ENCODE data around the gene CD300C.
A peak's percentile ranks its signal among the peaks of the same experiment; 100 is the strongest.
"Not testable (repeated sequence)": the region's sequence is repeated elsewhere in the genome, so short reads cannot be mapped to it uniquely, and the experiment has no call there.

The CD300C gene

DNA sequence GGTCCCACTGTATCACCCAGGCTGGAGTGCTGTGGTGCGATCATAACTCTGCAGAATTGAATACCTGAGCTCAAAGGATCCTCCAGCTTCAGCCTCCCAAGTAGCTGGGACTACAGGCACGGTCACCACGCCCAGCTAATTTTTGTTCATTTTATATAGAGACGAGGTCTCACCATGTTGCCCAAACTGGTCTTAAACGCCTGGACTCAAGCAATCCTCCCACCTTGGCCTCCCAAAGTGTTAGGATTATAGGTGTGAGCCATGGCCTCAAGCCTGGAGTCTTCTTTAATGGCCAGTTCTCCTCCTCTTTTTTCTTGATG, 15.1 kb downstream of the CD300C start:
- DNase-seq = no peak

DNA sequence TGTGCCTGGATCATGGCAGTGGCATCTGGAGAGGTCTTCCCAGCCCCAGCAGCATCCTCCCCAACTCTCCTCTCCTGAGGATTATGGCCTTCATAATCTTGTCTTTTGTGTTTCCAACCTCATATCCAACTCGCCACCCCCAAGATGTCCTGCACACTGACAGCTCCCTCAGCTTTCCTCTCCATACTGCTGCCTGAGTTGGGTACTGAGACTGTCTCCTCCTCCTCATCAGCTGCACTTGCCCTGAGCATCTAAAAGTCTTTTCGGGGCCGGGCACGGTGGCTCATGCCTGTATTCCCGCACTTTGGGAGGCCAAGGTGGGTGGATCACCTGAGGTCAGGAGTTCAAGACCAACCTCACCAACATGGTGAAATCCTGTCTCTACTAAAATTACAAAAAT, 16.7 kb downstream of the CD300C start:
- peak; percentile 42 for DNase-seq

DNA sequence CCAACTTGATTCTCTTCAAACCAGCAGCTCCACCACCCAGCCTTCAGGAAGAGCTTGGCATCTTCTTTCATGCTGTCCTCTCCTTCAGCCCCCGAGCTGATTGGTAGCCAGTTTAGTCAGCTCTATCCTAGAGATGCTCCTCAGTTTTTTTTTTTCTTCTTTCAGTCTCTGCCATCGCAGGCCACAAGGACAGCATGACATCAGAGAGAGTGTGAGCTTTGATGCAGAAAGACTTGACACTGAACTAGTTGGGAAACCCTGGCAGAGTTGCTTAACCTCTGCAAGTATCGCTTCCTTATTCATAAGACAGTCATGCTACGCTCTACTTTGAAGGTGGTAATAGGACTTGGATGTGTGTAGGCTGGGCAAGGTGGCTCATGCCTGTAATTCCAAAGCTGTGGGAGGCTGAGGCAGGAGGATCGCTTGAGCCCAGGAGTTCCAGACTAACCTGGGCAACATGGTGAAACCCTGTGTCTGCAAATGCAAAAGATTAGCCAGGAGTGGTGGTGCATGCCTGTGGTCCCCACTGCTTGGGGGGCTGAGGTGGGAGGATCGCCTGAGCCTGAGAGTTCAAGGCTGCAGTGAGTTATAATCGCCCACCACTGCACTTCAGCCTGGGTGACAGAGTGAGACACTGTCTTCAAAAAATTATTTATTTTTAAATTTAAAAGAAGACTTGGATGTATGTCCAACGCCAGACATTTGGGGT, 17.3 kb downstream of the CD300C start:
- DNase-seq = peak; percentile 41

DNA sequence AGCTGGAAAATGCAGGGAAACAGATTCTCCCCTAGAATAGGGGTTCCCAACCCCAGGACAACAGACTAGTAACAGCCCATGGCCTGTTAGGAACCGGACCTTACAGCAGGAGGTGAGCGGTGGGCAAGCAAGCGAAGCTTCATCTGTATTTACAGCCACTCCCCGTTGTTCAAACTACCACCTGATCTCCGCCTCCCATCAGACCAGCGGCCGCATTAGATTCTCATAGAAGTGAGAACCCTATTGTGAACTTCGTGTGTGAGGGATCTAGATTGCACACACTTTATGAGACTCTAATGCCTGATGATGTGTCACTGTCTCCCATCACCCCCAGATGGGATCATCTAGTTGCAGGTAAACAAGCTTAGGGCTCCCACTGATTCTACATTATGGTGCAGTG, 18.2 kb downstream of the CD300C start:
- peak; percentile 39 for DNase-seq

DNA sequence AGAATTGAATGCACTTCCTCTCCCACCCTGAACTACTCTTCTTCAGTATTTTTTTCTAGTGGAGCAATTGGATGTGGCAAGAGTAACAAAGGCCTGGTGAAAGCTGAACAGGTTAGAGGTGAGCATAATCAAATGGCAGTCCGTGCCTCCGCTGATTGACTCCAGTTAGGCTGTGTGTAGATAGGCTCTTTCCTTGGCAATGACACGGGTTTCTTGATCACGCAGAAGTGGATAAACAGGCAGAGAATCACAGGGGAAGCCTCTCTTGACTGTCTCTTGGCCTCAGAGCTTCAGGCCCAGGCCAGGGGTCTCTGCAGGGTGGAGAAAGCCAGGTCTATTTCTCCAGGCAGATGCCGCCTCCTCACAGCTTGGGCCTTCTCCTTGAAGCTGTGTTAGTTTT, 18.8 kb downstream of the CD300C start:
- DNase-seq = peak; percentile 35

DNA sequence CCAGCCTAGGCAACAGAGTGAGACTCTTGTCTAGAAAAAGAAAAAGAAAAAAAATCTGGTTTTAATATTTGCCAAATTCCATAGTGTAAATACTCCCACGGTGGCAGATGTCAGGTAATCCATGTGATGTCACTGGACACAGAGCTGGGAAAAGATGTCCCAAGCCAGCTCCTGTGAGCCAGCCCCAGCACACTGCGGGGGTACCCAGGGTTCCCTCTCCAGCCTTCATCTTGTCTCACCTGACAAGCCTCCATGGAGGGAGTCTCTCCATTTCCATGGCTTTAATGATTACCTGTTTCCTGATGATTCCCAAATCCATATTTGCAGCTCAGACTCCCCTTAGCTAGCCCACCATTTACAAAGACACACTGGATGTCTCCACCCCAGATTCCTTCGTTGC, 19.2 kb downstream of the CD300C start:
- DNase-seq = no peak

DNA sequence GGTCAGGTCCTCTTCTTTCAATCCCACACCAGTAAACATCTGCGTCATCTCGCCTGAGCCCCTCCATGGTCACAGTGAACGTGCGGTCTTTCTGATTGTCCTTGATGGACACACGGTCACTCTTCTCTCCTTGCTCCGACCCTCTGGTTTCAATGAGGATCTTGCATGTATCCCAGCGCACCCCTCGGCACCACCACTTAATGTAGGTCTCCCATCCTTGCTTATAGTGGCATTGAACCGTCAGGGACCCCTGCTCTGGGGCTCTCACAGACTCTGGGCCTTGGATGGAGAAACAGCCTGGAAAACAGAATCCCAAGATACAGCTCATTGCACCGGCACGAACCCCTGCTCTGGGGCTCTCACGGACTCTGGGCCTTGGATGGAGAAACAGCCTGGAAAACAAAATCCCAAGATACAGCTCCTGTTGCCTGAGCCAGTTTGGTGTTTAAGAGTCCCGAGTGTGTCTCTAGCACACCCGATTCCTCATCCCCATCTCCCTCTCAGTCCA, 20.1 kb downstream of the CD300C start:
- no peak for DNase-seq

DNA sequence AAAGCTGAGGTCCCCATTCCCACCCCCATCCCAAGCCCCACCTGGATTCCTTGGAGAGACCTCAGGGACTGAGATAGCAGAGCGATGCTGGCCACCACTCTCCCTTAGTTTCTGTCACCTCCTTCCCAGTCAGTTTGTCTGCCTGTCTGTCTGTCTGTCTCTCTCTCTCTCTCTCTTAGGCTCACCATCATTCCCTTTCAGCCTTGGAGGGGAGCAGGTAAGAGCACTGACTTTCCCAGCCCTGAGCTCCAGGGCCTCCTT, 20.5 kb downstream of the CD300C start:
- no peak for DNase-seq

DNA sequence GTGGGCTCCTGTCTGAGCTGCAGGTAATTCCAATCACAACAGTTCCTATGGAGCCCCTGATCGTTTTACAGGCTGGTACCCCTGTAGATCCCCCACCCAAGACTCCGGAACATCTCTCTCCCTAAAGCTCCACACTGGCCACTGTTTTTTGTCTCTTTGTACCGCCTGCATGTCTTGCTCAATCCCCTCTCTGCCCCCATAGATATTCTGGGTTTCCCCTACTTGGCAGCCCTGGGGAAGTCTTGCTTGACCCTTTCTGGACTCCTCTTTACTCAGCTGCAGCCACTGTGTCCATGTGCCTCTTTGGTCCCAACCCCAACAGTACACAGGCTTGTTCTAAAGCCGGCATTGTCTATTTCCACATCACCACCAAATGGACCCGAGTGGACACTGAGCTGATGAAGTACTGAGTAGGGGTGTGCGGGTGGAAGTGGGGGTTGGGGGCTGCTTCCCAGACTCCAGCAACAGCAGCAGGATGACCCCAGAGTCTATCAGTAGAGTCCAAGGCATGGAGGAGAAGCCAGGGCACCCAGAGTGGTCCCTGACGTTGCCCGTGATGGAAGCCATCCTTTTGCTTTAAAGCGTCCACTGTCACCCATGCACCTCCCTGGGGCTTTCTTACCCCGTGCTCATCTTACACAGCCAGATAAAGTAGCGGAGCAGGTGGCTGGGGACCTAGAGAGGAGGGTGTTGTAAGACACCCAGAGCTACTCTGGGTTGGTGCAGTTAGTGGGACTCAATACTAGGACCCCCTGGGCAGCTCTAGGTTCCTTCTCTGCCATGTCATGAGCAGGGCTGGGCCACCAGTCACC, 21.1 kb downstream of the CD300C start:
- peak; percentile 35 for DNase-seq

DNA sequence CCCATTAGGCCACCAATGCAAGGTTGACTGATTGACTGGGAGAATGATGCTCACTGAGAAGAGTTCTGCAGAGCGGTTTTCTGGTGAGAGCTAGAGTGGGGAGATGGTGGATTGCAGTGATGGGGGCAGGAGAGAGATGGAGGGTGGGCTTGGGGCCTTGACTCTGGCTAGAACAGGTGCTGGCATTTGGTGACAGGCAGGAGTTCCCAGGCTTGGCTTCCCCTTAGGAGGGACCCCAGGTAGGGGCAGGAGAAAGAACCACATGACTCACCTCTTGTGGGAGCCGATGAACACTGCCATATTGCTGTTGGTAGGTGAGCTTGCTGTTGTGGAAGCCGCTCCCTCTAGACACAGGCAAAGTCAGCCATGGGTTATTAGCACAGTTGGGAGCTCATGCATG, 22.6 kb downstream of the CD300C start:
- DNase-seq = peak; percentile 33

DNA sequence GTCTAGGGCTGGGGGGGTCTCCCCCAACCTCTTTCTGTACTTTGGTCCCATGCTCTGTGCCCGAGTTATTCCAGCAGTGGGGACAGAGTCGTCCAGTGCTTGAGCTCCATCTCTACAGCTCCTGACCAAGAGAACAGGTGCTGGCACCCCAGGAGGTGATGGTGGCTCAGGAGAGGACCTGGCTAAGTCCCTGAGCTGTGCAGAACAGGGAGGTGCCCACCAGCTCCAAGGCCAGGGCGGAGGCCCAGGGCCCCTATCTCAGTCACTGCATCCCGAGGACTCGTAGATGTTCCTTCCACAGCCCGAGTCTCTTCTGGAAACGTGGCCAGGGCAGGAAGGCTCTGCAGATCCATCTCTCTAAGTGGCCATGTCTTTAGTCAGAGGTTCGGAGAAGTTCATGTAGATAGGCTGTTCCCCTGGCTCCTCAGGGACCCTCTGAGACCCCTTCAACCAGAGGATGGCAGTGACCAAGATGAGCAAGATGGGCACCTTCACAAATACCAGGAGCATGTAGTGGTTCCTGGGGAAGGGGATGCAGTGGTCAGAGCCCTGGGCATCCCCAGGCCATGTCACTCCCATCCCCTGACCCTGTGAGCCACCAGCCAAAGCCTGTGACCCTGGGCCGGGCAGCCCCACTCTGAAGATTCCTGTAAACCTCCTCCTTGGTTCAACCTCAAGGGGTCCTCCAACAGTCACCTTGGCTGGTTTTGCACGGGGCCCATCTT, 23.4 kb downstream of the CD300C start:
- peak; percentile 36 for DNase-seq

DNA sequence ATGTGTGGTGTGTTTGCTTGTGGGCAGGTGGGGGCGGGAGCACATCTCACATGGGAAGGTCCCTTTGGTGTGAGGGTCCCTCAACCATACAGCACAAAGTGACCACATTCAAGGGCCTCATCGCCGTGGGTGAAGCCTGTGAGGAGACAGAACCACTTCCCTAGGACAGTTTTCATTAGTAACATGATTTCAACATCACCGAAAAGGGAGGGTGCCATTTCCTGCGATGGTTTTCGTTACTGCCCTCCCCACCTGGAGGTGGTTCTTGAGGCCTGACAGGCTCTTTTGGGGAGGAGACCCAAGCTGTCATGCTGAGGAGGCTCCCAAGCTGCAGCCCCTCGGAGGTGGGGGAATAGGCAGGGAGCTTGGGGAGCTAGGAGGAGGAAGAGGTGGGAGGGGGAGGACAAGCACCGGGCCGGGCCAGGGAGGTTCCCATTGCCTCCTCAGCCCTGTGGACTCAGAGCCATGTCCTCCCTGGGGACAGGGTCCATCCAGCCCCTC, 24.2 kb downstream of the CD300C start:
- no peak for DNase-seq

DNA sequence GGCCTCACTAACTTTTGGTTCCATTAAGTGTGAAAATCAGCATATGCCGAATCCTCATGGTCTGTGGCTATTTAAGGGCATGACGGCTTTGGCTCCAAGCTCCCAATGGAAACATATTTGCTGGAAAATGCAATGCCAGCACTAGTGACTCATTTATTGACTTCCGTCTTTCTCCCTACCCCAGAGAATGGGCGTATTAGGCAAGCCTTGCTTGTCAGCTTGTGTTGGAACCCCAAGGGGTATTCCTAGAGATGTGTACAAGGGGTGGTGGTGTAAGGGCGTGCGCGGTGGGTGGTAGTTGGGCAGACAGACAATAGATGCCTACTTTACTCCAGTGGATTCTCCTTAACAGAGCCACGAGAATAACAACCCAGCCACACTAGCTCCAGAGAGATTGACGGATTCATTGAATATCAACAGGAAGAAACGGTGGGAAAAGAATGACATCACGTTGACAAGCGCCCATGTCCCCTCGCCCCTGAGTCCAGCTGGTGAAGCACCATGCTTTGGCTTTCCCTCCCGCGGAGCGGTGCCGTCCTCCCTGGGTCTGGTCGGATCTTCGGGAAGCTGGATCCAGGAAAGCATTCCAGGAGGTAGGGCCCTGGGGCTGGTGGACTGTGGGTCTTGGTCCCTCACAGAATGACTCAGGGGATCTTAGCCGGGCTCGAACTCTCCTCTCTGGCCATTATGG, 25.0 kb downstream of the CD300C start:
- DNase-seq = no peak

DNA sequence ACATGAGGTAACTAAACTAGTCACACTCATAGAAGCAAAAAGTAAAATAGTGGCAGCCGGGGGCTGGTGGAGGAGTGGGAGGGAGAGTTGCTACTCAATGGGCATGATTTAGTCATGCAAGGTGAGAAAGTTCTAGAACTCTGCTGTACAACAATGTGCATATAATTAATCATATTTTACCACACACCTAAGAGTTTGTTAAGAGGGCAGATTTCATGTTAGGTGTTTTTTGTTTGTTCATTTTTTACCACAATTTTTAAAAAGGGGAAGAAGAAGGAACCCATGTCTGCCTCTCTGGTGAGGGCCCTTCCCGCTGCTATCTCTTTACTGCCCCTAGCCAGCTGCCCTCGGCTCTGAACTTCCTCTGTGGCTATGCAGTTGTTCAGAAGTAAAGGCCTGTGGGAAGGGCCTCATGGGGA, 25.9 kb downstream of the CD300C start:
- DNase-seq = no peak

DNA sequence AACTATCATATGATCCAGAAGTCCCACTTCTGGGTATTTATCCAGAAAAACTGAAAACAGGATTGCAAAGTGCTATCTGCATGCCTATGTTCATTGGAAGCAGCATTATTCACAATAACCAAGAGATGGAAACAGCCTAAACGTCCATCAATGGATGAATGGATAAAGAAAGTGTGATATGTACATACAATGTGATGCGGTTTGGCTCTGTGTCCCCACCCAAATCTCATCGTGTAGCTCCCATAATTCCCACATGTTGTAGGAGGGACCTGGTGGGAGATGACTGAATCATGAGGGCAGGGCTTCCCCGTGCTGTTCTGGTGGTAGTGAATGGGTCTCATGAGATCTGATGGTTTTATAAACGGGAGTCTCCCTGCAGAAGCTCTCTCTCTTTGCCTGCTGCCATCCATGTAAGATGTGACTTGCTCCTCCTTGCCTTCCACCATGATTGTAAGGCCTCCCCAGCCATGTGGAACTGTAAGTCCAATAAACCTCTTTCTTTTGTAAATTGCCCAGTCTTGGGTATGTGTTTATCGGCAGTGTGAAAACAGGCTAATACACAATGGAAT, 27.4 kb downstream of the CD300C start:
- DNase-seq = not testable (repeated sequence)

DNA sequence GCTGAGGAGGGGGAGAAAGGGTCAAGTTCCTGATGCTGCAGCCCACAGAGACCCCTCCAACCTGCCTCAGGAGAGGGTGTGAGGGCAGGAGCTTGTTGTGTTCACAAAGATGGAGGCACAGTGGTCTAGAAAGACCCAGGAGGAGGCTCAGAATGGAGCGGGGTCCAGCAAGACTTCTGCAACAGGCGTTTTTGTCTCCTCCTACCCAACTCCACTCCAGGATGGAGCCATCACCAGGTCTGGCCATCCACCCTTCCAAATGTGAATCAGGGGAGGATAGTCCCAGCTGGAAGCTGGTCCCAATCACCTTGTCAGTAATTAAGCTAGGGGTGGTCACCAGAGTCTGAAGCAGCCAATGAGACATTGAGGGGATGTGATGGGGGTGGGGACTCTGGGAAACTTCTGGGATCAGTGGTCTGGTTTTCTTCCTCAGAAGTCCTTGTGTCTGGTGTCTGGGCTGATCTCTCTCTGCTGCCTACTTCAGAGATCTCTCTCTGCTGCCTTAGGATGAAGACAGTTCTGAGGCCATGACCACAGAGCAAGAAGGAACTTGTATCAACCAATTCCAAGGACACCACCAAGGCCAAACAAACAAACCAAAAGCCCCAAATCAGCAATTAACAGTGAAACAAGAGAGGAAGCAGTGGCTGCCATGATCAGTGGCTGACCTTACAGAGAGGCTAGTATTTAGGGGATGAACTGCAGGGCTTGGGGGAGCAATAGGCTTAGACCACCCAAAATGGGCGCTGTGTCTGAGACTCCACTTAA, 29.2 kb downstream of the CD300C start:
- DNase-seq = no peak

DNA sequence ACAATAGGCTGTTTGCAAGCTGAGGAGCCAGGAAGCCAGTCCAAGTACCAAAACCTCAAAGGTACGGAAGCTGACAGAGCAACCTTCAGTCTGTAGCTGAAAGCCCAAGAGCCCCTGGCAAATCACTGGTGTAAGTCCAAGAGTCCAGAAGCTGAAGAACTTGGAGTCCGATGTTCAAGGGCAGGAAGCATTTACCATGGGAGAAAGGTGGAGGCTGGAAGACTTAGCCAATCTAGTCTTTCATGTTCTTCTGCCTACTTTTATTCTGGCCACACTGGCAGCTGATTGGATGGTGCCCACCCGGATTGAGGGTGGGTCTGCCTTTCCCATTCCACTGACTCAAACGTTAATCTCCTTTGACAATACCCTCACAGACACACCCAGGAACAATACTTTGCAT, 30.0 kb downstream of the CD300C start:
- no peak for DNase-seq

DNA sequence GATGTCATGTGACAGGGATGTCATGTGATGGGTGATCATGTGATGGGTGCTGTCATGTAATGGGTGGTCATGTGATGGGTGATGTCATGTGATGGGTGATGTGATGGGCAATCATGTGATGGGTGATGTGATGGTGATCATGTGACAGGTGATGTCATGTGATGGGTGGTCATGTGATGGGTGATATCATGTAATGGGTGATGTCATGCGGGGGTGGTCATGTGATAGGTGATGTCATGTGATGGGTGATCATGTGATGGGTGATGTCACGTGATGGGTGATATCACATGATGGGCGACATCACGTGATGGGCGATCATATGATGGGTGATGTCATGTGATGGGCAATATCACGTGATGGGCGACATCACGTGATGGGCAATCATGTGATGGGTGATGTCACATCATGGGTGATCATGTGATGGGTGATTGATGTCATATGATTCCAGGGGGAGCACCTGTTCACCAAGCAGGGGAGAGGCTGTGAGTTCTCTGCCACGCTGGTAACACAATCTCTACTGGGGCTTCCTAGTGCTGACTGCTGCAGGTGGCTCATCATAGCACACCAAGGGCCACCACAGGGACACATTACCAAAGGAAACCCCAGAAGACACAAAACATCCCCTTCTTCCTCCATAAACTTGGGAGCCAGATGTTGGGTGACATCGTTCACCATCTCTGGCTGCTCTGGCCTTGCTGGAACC, 31.1 kb downstream of the CD300C start:
- DNase-seq = peak; percentile 75

DNA sequence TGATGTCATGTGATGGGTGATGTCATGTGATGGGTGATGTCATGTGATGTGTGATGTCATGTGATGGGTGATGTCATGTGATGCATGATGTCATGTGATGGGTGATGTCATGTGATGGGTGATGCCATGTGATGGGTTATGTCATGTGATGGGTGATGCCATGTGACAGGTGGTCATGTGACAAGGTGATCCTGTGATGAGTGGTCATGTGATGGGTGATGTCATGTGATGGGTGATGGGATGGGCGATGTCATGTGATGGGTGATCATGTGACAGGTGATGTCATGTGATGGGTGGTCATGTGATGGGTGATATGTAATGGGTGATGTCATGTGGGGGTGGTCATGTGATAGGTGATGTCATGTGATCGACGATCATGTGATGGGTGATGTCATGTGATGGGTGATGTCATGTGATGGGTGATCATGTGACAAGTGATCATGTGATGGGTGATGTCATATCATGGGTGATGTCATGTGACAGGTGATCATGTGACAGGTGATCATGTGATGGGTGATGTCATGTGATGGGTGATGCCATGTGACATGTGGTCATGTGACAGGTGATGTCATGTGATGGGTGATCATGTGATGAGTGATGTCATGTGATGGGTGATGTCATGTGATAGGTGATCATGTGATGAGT, 31.8 kb downstream of the CD300C start:
- DNase-seq = peak; percentile 77

DNA sequence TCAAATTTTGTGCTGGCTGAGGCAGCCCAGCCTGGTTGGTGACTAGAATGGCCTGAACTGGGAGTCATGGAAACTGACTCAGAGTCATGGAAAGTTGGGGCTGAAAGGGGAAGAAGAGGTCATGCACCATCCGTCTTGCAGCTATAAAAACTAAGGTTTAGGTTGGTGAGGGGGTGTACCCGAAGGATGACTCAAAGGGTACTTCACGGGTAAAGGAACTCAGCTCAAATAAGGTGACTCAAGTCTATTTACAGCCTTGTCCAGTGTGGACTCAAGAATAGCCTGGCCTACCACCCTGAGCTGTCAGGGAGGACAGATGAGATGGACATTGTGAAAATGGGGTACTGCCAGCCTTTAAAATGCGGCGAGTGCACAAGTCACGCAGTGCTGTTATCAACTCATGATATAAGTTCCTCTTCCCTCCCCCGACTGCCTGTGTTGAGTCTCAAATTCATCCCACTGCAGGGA, 33.3 kb downstream of the CD300C start:
- DNase-seq = peak; percentile 68

DNA sequence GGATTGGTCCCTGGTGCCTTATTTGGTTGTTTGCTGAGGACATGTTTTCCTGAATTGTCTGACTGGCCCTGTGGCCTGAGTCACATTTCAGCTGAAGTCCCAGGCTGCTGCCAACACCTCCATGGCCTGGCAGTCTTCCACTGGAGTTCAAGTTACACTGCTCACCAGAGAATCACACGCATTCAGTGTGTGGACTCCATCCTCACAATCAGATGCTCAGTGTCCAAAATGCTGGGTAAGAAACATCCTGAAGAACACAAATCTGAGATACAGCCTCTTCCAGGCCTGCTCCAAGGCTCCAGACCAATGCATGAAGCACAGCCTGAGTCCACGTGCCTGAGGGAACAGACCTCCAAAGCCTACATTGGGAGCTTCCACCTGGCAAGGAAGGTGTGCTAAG, 33.9 kb downstream of the CD300C start:
- DNase-seq = no peak
